Gastrocnemius medialis (tissue), 4 donors: ENCODE measurements around the gene CDH4. TPM values are rescaled to one million over a fixed set of nuclear protein-coding genes. Genes with fewer than 3 reads are reported as not detected.

Experiments used
- ATAC-seq, 2 donors: fragments of 150-250 bp; one replicate each; pipeline ENCODE4 v1.9.1; 2016
- DNase-seq, 2 donors: peaks; one replicate each; pipeline ENCODE4 v3.0.0-alpha.2; 2019
- H3K27ac ChIP-seq, 4 donors: fragments of 200-600 bp; sonication (generic); 1 replicate in 1 of 4; 2 replicates in 3 of 4; pipeline ENCODE4 v1.5.1; 2016 to 2018; ENCODE audit warnings: mild to moderate bottlenecking in 2 of 4, moderate library complexity in 1 of 4
- H3K27me3 ChIP-seq, 3 donors: fragments of 200-600 bp; sonication (generic) in 2 of 3; 1 replicate in 1 of 3; 2 replicates in 2 of 3; pipeline versions ENCODE4 v1.5.1 to v1.6.0; 2016 to 2019; ENCODE audit warnings: mild to moderate bottlenecking in 1 of 3, moderate library complexity in 1 of 3
- H3K36me3 ChIP-seq, 2 donors: fragments of 200-600 bp; sonication (generic) in 1 of 2; one replicate each; pipeline ENCODE4 v1.5.1; 2017 to 2018
- H3K4me1 ChIP-seq, 2 donors: fragments of 200-600 bp; sonication (generic) in 1 of 2; one replicate each; pipeline ENCODE4 v1.5.1; 2016 to 2017; ENCODE audit warnings: mild to moderate bottlenecking in 2 of 2
- H3K4me3 ChIP-seq, 4 donors: fragments of 200-600 bp; sonication (generic) in 3 of 4; 1 replicate in 1 of 4; 2 replicates in 3 of 4; pipeline ENCODE4 v1.5.1; 2016 to 2019; ENCODE audit warnings: mild to moderate bottlenecking in 2 of 4
- H3K9me3 ChIP-seq, 3 donors: fragments of 200-600 bp; sonication (generic) in 2 of 3; 1 replicate in 1 of 3; 2 replicates in 2 of 3; pipeline ENCODE4 v1.5.1; 2016 to 2019
- CTCF ChIP-seq, 5 experiments: fragments of 450-650 bp in 3 of 5; fragments of 200-600 bp in 2 of 5; sonication (generic) in 2 of 5; IDR thresholded peaks in 4 of 5; conservative IDR thresholded peaks in 1 of 5; 1 replicate in 4 of 5; 2 replicates in 1 of 5; pipeline ENCODE4 v1.5.1; 2016 to 2019; ENCODE audit warnings: antibody characterized with exemption in 5 of 5, mild to moderate bottlenecking in 3 of 5, moderate library complexity in 3 of 5
- POLR2A ChIP-seq, 2 donors: fragments of 450-650 bp; IDR thresholded peaks; one replicate each; pipeline ENCODE4 v1.6.1; 2017; ENCODE audit warnings: antibody characterized with exemption in 2 of 2, mild to moderate bottlenecking in 2 of 2, moderate library complexity in 2 of 2
- in situ Hi-C, 4 donors: fragments of 200-750 bp; cut with MboI; loops; one replicate each; pipeline versions ENCODE4 v1.15.0 to v1.8.0; 2017; ENCODE audit warnings: low sequenced_read_pairs in 4 of 4
- intact Hi-C: fragments of 100-400 bp; cut with DNase I; formaldehyde crosslinking; loops from one replicate; pipeline ENCODE4 v1.15.1; 2023; ENCODE audit warnings: low total_unique reads
- total RNA-seq, 4 donors: library from RNA; depleted of rRNA; stranded (reverse); fragments of >200 nt; gene quantifications; one replicate each; pipeline versions ENCODE4 v1.1.0 to v1.2.3, GENCODE V29; 2016

CDH4 gene
- total RNA-seq, 4 donors from 2014 or later, result 0.38 to 1.2 (median 0.86) TPM

DNA sequence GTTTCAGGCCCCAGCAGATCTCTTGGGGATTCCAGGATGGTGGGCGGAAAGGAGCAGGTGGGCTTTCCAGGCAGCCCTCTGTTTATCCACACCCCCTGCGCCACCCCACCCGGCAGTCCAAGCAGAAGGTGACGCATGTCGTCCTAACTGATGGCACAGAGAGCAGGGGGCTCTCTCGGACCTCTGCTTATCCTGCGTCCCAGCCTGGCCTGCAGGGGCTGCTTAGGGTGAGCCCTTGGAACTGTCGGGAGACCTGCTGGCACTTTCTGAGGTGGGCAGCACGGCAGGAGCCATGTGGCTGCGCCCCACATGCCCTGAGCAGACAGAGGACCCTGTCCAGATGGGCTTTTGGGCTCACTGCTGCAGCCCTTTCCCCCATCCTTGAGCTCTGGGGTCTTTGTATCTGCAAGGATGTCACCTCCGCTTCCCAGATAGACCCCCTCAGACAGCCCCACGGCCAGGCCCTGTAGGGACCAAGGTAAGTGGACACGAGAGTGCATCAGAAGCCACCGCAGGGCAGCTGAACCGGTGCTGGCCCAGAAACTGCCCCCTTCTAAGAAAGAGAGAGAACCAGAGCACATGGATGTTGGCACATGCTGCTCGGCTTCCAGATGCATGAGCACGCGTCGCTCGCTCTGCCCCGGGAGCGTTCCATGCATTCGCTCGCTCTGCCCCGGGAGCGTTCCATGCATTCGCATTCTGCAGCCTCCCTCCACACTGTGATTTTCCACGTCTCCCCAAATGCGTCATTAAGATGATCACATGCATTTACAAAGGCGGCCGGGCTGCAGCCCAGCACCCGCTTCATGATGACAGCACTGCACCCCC is 566.9 kb downstream of the CDH4 start:
- no peaks in the 10 kb centered on the region for H3K36me3 ChIP-seq
- no peak overlapping the region for H3K27ac ChIP-seq
- DNase-seq (no peak), ATAC-seq (no peak)
- no peak for TF ChIP-seq CTCF (IDR thresholded peaks at IDR 0.05 in 4 of 5, conservative IDR thresholded peaks at IDR 0.05 in 1 of 5)
- no peak for TF ChIP-seq POLR2A (IDR thresholded peaks at IDR 0.05)
- intact Hi-C loops (no loop called here), in situ Hi-C loops (no loop called here)
- H3K4me1 ChIP-seq, result no peaks in the 10 kb centered on the region
- no peaks in the 10 kb centered on the region for H3K27me3 ChIP-seq
- no peaks in the 10 kb centered on the region for H3K9me3 ChIP-seq
- no peak overlapping the region for H3K4me3 ChIP-seq

DNA sequence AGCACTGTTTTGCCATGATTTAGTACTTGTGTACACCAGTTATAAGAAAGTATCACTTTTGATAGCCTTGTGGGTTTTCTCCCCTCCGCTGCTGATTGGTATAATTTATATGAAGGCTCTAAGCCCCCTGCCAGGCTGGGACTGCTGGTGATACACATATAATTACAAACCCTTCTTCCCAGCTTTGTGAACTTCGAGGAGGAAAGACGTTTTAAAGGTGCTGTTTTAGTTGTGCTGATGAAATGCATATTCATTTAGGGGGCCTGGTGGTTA is 567.4 kb downstream of the CDH4 start:
- Histone ChIP-seq H3K9me3 (no peaks in the 10 kb centered on the region), H3K27me3 (no peaks in the 10 kb centered on the region), H3K36me3 (no peaks in the 10 kb centered on the region), H3K4me3 (no peak overlapping the region), H3K4me1 (no peaks in the 10 kb centered on the region), H3K27ac (no peak overlapping the region)
- DNase-seq, result no peak
- no peak for ATAC-seq
- TF ChIP-seq CTCF (IDR thresholded peaks at IDR 0.05 in 4 of 5, conservative IDR thresholded peaks at IDR 0.05 in 1 of 5) (no peak), POLR2A (IDR thresholded peaks at IDR 0.05) (no peak)
- intact Hi-C loops, result no loop called here
- in situ Hi-C loops, result no loop called here

GRCh38 chr20:61819921-61820825 is 568.1 kb downstream of the CDH4 start:
- no peak for TF ChIP-seq CTCF (IDR thresholded peaks at IDR 0.05 in 4 of 5, conservative IDR thresholded peaks at IDR 0.05 in 1 of 5)
- no peak for TF ChIP-seq POLR2A (IDR thresholded peaks at IDR 0.05)
- in situ Hi-C loops (no loop called here), intact Hi-C loops (no loop called here)
- no peaks in the 10 kb centered on the region for H3K27me3 ChIP-seq
- H3K4me1 ChIP-seq, result no peaks in the 10 kb centered on the region
- no peak overlapping the region for H3K27ac ChIP-seq
- no peak for ATAC-seq
- H3K4me3 ChIP-seq, result no peak overlapping the region
- no peaks in the 10 kb centered on the region for H3K9me3 ChIP-seq
- no peaks in the 10 kb centered on the region for H3K36me3 ChIP-seq
- DNase-seq, result no peak

GRCh38 chr20:61821735-61822134 is 569.7 kb downstream of the CDH4 start:
- in situ Hi-C loops, result no loop called here
- Histone ChIP-seq H3K27ac (no peak overlapping the region), H3K4me3 (no peak overlapping the region), H3K27me3 (no peaks in the 10 kb centered on the region), H3K9me3 (no peaks in the 10 kb centered on the region), H3K4me1 (no peaks in the 10 kb centered on the region), H3K36me3 (no peaks in the 10 kb centered on the region)
- DNase-seq (no peak), ATAC-seq (no peak)
- intact Hi-C loops, result no loop called here
- TF ChIP-seq CTCF (IDR thresholded peaks at IDR 0.05 in 4 of 5, conservative IDR thresholded peaks at IDR 0.05 in 1 of 5) (no peak), POLR2A (IDR thresholded peaks at IDR 0.05) (no peak)
